NB4 (cell line): ENCODE data around the gene CNTN4.

Experiments used
- POLR2A ChIP-seq: IDR thresholded peaks from 2 replicates; pipeline ENCODE4 v1.6.1; 2011; ENCODE audit warnings: mild to moderate bottlenecking; ENCODE audit not compliant: insufficient read length; ENCODE audit errors: extremely low read depth
- TF ChIP-seq, protein P1 (sequence below): IDR thresholded peaks from one replicate; pipeline ENCODE4 v1.5.1; 2012; ENCODE audit warnings: low read depth, low read length

GRCh38 chr3:2156244-2156847 lies 57.7 kb downstream of the CNTN4 start:
- TF ChIP-seq, protein P1, sequence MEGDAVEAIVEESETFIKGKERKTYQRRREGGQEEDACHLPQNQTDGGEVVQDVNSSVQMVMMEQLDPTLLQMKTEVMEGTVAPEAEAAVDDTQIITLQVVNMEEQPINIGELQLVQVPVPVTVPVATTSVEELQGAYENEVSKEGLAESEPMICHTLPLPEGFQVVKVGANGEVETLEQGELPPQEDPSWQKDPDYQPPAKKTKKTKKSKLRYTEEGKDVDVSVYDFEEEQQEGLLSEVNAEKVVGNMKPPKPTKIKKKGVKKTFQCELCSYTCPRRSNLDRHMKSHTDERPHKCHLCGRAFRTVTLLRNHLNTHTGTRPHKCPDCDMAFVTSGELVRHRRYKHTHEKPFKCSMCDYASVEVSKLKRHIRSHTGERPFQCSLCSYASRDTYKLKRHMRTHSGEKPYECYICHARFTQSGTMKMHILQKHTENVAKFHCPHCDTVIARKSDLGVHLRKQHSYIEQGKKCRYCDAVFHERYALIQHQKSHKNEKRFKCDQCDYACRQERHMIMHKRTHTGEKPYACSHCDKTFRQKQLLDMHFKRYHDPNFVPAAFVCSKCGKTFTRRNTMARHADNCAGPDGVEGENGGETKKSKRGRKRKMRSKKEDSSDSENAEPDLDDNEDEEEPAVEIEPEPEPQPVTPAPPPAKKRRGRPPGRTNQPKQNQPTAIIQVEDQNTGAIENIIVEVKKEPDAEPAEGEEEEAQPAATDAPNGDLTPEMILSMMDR = peak; percentile 80
- no peak for TF ChIP-seq POLR2A
